Stomach (tissue), 9 donors: Measurements from ENCODE around the gene PRDM16. TPM values are rescaled to one million over a fixed set of nuclear protein-coding genes. Genes with fewer than 3 reads are reported as not detected.

Experiments
- DNase-seq, 2 donors: peaks; one replicate each; pipeline versions ENCODE4 v3.0.0 to v3.0.0-alpha.2; 2013 to 2019
- H3K27ac ChIP-seq, 5 donors: fragments of 200-600 bp in 4 of 5; sonication (generic) in 4 of 5; one replicate each; pipeline ENCODE4 v1.5.1; 2013 to 2019; ENCODE audit warnings: mild to moderate bottlenecking in 1 of 5, moderate library complexity in 1 of 5
- H3K27me3 ChIP-seq, 3 donors: fragments of 200-600 bp; sonication (generic); one replicate each; pipeline ENCODE4 v1.5.1; 2017 to 2019; ENCODE audit warnings: mixed run types in 1 of 3
- H3K36me3 ChIP-seq, 4 donors: fragments of 200-600 bp; sonication (generic); 1 replicate in 3 of 4; 2 replicates in 1 of 4; pipeline ENCODE4 v1.5.1; 2016 to 2019
- H3K4me1 ChIP-seq, 4 donors: fragments of 200-600 bp; sonication (generic); one replicate each; pipeline ENCODE4 v1.5.1; 2016 to 2019
- H3K4me3 ChIP-seq, 4 donors: fragments of 200-600 bp; sonication (generic) in 3 of 4; one replicate each; pipeline ENCODE4 v1.5.1; 2016 to 2019; ENCODE audit warnings: mild to moderate bottlenecking in 1 of 4
- H3K9me3 ChIP-seq, 4 donors: fragments of 200-600 bp; sonication (generic); one replicate each; pipeline ENCODE4 v1.5.1; 2016 to 2019
- EP300 ChIP-seq: sonication (generic); formaldehyde crosslinking; IDR thresholded peaks from one replicate; pipeline ENCODE4 v1.6.1; 2017; ENCODE audit warnings: antibody characterized with exemption
- POLR2A ChIP-seq, 4 donors: fragments of 450-650 bp; IDR thresholded peaks; one replicate each; pipeline ENCODE4 v1.6.1; 2016; ENCODE audit warnings: antibody characterized with exemption in 4 of 4, control low read depth in 2 of 4, mild to moderate bottlenecking in 1 of 4, moderate library complexity in 1 of 4
- POLR2AphosphoS5 ChIP-seq, 3 donors: sonication (generic); formaldehyde crosslinking; IDR thresholded peaks; one replicate each; pipeline ENCODE4 v1.6.1; 2016; ENCODE audit warnings: antibody characterized with exemption in 3 of 3
- WGBS, 5 donors: extraction: QIAGEN DNeasy Blood & Tissue Kit in 3 of 5; methylation state at CpG; one replicate each; pipeline versions ENCODE4 v1.1.5 to v1.1.7; 2013 to 2018; 5-methylcytosine and 5-hydroxymethylcytosine counted together
- intact Hi-C: fragments of 100-400 bp; cut with DNase I; formaldehyde crosslinking; loops from one replicate; pipeline ENCODE4 v1.15.1; 2023; ENCODE audit warnings: low total_unique reads
- polyA plus RNA-seq, 3 donors: library from polyadenylated mRNA; stranded (reverse); fragments of 200-250 nt; gene quantifications; one replicate each; pipeline ENCODE4 v1.2.3, GENCODE V29; 2013
- total RNA-seq, 5 donors: library from RNA; depleted of rRNA; stranded (reverse); fragments of >200 nt; gene quantifications; one replicate each; pipeline versions ENCODE4 v1.1.0 to v1.2.3, GENCODE V29; 2014 to 2016
- TF ChIP-seq, protein P1 (sequence below), 7 experiments: fragments of 450-650 bp in 4 of 7; fragments of 200-600 bp in 3 of 7; sonication (generic) in 3 of 7; IDR thresholded peaks; one replicate each; pipeline ENCODE4 v1.5.1; 2016 to 2019; ENCODE audit warnings: antibody characterized with exemption in 7 of 7, control low read depth in 2 of 7, mild to moderate bottlenecking in 1 of 7
- donor health status: healthy with polysubstance abuse.
- donor health status: Bipolar disorder and iron deficiency.
- donor health status: healthy.

The PRDM16 gene
- total and polyA plus RNA-seq, 8 donors, result 0.29 to 222 (median 15.8) TPM

GRCh38 chr1:3408751-3409266 is 339.8 kb downstream of the PRDM16 start:
- Histone ChIP-seq H3K9me3 (no peaks in the 10 kb centered on the region), H3K27ac (no peak overlapping the region), H3K4me1 (peaks cover 0 to 7% (median 0%) of the 10 kb centered on the region in 4 donors), H3K27me3 (peaks cover 0 to 27% (median 0%) of the 10 kb centered on the region in 3 donors), H3K4me3 (no peak overlapping the region), H3K36me3 (peaks cover 0 to 45% (median 41%) of the 10 kb centered on the region in 4 donors)
- intact Hi-C loops, result no loop called here
- DNase-seq, result no peak
- WGBS, 5 donors, result 91 to 97% (median 93%) methylated on average over 33 to 36 of the region's 36 CpGs
- TF ChIP-seq, protein P1, sequence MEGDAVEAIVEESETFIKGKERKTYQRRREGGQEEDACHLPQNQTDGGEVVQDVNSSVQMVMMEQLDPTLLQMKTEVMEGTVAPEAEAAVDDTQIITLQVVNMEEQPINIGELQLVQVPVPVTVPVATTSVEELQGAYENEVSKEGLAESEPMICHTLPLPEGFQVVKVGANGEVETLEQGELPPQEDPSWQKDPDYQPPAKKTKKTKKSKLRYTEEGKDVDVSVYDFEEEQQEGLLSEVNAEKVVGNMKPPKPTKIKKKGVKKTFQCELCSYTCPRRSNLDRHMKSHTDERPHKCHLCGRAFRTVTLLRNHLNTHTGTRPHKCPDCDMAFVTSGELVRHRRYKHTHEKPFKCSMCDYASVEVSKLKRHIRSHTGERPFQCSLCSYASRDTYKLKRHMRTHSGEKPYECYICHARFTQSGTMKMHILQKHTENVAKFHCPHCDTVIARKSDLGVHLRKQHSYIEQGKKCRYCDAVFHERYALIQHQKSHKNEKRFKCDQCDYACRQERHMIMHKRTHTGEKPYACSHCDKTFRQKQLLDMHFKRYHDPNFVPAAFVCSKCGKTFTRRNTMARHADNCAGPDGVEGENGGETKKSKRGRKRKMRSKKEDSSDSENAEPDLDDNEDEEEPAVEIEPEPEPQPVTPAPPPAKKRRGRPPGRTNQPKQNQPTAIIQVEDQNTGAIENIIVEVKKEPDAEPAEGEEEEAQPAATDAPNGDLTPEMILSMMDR (IDR thresholded peaks at IDR 0.05), result no peak
- no peak for TF ChIP-seq EP300
- TF ChIP-seq POLR2AphosphoS5 (IDR thresholded peaks at IDR 0.05), result no peak
- no peak for TF ChIP-seq POLR2A (IDR thresholded peaks at IDR 0.05)

DNA sequence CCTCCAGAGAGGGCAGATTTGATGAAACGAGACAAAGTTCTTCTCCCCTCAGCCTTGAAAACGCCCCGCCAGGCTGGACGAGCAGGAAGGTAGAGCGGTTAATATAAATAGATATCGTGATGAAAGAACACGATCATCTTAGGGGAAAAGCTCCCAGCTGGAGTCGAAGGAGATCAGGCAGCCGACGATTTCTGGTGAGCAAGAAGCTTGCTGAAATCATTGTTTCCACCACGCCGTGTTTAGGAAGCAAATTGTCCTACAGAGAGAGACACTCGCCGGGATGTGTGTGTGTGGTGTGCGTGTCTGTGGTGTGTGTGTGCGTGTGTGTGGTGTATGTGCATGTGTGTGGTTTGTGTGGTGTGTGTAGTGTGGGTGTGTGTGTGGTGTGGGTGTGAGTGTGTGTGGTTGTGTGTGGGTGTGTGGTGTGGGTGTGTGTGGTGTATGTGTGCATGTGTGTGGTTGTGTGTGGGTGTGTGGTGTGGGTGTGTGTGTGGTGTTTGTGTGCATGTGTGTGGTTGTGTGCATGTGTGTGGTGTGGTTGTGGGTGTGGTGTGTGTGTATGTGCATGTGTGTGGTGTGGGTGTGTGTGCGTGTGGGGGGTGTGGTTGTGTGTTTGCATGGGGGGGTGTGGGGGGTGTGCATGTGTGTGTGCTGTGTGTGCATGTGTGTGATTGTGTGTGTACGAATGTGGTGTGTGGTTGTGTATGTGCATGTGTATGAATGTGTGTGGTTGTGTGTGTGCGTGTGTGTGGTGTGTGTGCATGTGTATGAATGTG is 340.6 kb downstream of the PRDM16 start:
- Histone ChIP-seq H3K9me3 (no peaks in the 10 kb centered on the region), H3K36me3 (peaks cover 0 to 41% (median 36%) of the 10 kb centered on the region in 4 donors), H3K27ac (no peak overlapping the region), H3K4me3 (no peak overlapping the region), H3K4me1 (peaks cover 0 to 7% (median 0%) of the 10 kb centered on the region in 4 donors), H3K27me3 (peaks cover 0 to 35% (median 0%) of the 10 kb centered on the region in 3 donors)
- TF ChIP-seq POLR2A (IDR thresholded peaks at IDR 0.05) (no peak), POLR2AphosphoS5 (IDR thresholded peaks at IDR 0.05) (no peak), EP300 (no peak)
- TF ChIP-seq, protein P1 (IDR thresholded peaks at IDR 0.05), result no peak
- DNase-seq, result no peak
- 72 to 83% (median 81%) methylated on average over 18 to 19 of the region's 19 CpGs for WGBS, 5 donors
- intact Hi-C loops, result no loop called here

DNA sequence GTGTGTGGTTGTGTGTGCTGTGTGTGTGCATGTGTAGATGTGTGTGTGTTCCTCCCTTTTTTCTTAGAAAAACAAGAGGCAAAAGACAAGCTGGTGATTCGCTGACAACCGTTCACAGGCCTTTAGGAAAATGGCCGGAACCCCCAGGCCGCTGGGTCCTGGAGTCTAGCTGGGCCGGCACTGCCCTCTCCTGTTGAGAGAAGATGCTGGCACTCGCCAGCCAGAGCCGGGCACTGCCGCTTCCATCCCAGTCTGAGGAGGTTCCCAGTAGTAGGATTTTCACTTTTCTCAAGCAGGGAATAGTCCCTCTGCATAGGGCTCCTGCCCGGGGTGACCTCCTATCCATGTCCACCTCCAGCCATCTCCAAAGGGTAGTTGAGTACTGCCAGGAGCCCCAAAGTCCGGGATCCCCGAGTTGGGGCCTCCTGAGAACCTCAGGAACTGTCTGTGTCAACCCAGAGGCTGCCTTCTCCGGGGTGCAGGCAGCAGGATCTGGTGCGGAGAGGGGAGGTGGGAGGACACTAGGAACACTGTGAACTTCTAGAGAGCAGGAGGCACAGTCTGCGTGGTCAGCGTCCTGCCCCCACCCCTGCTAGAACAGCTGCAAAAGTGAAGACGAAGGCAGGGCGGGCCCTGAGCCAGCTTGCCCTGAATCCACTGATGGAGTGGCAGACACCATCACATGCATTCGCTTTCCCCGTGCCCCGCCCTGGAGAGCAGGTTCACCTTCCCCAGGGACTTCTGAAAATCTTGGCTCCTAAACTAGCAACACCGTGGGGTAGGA is 341.3 kb downstream of the PRDM16 start:
- no peak for TF ChIP-seq POLR2A (IDR thresholded peaks at IDR 0.05)
- TF ChIP-seq POLR2AphosphoS5 (IDR thresholded peaks at IDR 0.05), result no peak
- no peak for TF ChIP-seq EP300
- TF ChIP-seq, protein P1 (IDR thresholded peaks at IDR 0.05), result peak in 5 of 7 experiments; percentile 31 to 53 (median 49)
- peak; percentile 70 to 83 for DNase-seq
- Histone ChIP-seq H3K4me3 (no peak overlapping the region), H3K27ac (no peak overlapping the region), H3K9me3 (no peaks in the 10 kb centered on the region), H3K4me1 (peaks cover 0 to 12% (median 0%) of the 10 kb centered on the region in 4 donors), H3K36me3 (peaks cover 0 to 38% (median 33%) of the 10 kb centered on the region in 4 donors), H3K27me3 (peaks cover 0 to 41% (median 0%) of the 10 kb centered on the region in 3 donors)
- intact Hi-C loops, result no loop called here
- WGBS, 5 donors, result 56 to 64% (median 61%) methylated on average over 21 of the region's 21 CpGs

DNA sequence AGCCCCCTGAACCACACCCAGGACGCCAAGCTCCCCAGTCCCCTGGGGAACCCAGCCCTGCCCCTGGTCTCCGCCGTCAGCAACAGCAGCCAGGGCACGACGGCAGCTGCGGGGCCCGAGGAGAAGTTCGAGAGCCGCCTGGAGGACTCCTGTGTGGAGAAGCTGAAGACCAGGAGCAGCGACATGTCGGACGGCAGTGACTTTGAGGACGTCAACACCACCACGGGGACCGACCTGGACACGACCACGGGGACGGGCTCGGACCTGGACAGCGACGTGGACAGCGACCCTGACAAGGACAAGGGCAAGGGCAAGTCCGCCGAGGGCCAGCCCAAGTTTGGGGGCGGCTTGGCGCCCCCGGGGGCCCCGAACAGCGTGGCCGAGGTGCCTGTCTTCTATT is 342.8 kb downstream of the PRDM16 start:
- intact Hi-C loops, result no loop called here
- TF ChIP-seq POLR2A (IDR thresholded peaks at IDR 0.05) (no peak), EP300 (no peak), POLR2AphosphoS5 (IDR thresholded peaks at IDR 0.05) (no peak)
- TF ChIP-seq, protein P1 (IDR thresholded peaks at IDR 0.05), result no peak
- H3K27me3 ChIP-seq, result peaks cover 0 to 55% (median 0%) of the 10 kb centered on the region in 3 donors

More for the DNA sequence above, 342.8 kb downstream of the PRDM16 start:
- DNase-seq, result no peak
- 85 to 92% (median 91%) methylated on average over 17 to 30 of the region's 30 CpGs for WGBS, 5 donors
- peaks cover 4 to 11% (median 6%) of the 10 kb centered on the region in 4 donors for H3K9me3 ChIP-seq
- H3K27ac ChIP-seq, result no peak overlapping the region
- peaks cover 0 to 27% (median 0%) of the 10 kb centered on the region in 4 donors for H3K4me1 ChIP-seq
- H3K36me3 ChIP-seq, result peaks cover 0 to 28% (median 20%) of the 10 kb centered on the region in 4 donors
- no peak overlapping the region for H3K4me3 ChIP-seq
